BJ (cell line): ENCODE data around the gene ATCAY. TPM values are rescaled to one million over a fixed set of nuclear protein-coding genes. Genes with fewer than 3 reads are reported as not detected.

ENCODE experiments used
- CTCF ChIA-PET: fragments of 350-600 bp; formaldehyde crosslinking; extraction: SDS; loops from one replicate; lab custom pipeline; 2021; ENCODE audit warnings: antibody characterized with exemption, inconsistent platforms; lab: Yijun Ruan, JAX
- POLR2A ChIA-PET: fragments of 300-600 bp; sonication (Branson Sonifier 250); formaldehyde crosslinking; extraction: SDS; loops from one replicate; lab custom pipeline; 2021; ENCODE audit warnings: antibody characterized with exemption; lab: Charles Lee
- DNase-seq: peaks from one replicate; pipeline ENCODE4 v3.0.0-alpha.2; 2011; ENCODE audit warnings: low read depth
- H3K27me3 ChIP-seq: 2 replicates; pipeline ENCODE4 v1.6.0; 2011; ENCODE audit warnings: low read length; ENCODE audit not compliant: control insufficient read depth, insufficient read depth
- H3K36me3 ChIP-seq: 2 replicates; pipeline ENCODE4 v1.5.1; 2011; ENCODE audit warnings: low read length; ENCODE audit not compliant: control insufficient read depth, insufficient read depth
- H3K4me3 ChIP-seq: 2 replicates; pipeline ENCODE4 v1.5.1; 2011; ENCODE audit warnings: low read depth, mild to moderate bottlenecking, control low read depth, low read length
- polyA minus RNA-seq: library from RNA; depleted of rRNA, polyadenylated mRNA; stranded (reverse); fragments of >200 nt; gene quantifications from 2 replicates; pipeline ENCODE4 v1.2.3, GENCODE V29; 2011; rRNA and poly(A)+ RNA removed
- polyA plus RNA-seq: library from polyadenylated mRNA; depleted of rRNA; stranded (reverse); fragments of >200 nt; gene quantifications from 2 replicates; pipeline ENCODE4 v1.2.3, GENCODE V29; 2011; rRNA removed
- TF ChIP-seq, protein P1 (sequence below): IDR thresholded peaks from 2 replicates; pipeline ENCODE4 v1.5.1; 2011; ENCODE audit warnings: low read depth, mild to moderate bottlenecking, control low read depth, inconsistent platforms, low read length, moderate library complexity; ENCODE audit not compliant: insufficient read depth

ATCAY gene, protein sequence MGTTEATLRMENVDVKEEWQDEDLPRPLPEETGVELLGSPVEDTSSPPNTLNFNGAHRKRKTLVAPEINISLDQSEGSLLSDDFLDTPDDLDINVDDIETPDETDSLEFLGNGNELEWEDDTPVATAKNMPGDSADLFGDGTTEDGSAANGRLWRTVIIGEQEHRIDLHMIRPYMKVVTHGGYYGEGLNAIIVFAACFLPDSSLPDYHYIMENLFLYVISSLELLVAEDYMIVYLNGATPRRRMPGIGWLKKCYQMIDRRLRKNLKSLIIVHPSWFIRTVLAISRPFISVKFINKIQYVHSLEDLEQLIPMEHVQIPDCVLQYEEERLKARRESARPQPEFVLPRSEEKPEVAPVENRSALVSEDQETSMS
- polyA plus RNA-seq (0.01 TPM in 1 of 2 replicates, not detected in the other), polyA minus RNA-seq (not detected in 2 replicates)

DNA sequence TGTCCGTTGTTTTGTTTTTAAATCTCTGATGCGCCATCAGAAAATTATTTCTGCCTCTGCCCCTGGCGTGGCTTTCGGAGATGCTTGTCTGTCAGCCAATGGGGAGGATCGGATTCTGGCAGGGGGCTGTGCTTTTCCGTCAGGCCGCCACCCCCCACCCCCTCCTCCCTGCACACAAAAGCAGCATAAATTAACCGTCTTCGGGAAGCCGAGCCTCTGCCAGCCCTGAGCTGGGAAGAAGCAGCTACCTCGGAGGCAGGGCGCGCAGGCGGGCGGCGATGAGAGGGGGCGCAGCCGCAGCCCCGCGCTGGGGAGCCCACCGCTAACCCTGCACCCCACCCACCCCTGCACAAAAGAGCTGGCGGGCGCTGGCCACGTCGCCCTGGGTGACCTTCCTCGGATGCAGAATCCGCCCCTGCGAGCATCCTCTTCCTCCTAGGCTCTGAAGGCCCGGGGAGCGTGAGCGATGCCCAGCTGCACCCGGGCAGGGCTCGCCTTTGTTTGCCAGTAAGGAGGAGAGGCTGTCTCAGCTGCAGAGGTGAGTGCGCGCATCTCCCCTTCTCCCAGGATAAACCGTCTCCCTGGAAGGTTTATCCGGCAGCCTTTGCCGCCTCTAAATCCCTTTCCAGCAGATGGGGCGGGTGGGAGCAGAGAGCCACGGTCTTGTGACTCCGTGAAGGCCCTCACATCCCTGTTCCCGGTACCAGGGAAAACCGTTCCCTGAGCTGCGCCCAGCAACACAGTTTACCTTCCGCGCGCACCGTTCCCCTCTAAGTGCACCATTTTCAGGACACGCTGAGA, at the start of gene ATCAY:
Gene ATCAY, plus strand, starts transcription at position 215 of the 801 bp plus-strand sequence. CDS start 5,083 bp downstream, outside the sequence.
- TF ChIP-seq, protein P1, sequence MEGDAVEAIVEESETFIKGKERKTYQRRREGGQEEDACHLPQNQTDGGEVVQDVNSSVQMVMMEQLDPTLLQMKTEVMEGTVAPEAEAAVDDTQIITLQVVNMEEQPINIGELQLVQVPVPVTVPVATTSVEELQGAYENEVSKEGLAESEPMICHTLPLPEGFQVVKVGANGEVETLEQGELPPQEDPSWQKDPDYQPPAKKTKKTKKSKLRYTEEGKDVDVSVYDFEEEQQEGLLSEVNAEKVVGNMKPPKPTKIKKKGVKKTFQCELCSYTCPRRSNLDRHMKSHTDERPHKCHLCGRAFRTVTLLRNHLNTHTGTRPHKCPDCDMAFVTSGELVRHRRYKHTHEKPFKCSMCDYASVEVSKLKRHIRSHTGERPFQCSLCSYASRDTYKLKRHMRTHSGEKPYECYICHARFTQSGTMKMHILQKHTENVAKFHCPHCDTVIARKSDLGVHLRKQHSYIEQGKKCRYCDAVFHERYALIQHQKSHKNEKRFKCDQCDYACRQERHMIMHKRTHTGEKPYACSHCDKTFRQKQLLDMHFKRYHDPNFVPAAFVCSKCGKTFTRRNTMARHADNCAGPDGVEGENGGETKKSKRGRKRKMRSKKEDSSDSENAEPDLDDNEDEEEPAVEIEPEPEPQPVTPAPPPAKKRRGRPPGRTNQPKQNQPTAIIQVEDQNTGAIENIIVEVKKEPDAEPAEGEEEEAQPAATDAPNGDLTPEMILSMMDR: no peak
- CTCF ChIA-PET: no interaction called here
- peaks cover 15% of the 10 kb centered on the region for H3K27me3 ChIP-seq
- POLR2A ChIA-PET: no interaction called here
- H3K4me3 ChIP-seq: no peak within 1 kb of the TSS
- no peak for DNase-seq
- no peaks in the 10 kb centered on the region for H3K36me3 ChIP-seq

DNA sequence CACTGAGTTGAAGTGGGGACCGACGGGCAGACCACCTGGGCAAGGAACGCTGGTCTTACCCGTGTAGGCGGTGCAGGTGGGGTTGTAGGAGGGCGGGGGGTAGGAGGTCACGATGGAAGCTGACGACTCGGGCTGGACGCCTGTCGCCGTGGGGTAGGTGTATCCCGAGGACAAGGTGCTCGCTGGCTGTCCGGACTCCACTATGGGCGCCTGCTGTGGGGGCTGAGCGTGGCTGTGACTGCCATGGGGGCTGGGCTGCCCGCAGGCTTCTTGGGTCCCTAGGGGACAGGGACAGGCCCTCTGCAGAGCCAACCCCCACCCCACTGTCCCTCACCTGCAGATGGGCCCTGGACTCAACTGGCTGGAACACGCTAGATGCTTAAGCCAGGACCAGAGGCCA, 48.9 kb upstream of the ATCAY start:
- CTCF ChIA-PET: interaction anchor here (1.0 to 3.4 kb wide), 2 partner anchors 9 to 21 kb away, joined by 3 to 22 read pairs; no protein-coding TSS in a partner anchor
- H3K27me3 ChIP-seq: no peaks in the 10 kb centered on the region

DNA sequence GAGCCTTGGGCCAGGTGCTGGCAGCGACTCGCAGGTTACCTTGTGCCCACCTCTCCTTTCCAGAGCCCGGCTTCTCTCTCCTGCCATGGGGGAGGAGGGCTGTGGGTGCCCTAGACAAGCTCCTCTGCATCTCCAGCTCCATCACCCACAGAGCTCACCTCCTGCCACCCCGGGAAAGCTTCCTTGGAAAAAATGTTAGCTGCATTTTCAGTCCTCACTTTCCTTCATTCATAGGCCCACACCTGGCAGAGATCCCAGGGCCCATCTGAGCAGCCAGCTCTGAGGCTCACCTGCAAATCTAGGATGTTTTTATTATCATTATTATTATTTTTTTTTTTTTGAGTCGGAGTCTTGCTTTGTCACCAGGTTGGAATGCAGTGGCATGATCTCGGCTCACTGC, 48.5 kb upstream of the ATCAY start:
- TF ChIP-seq, protein P1: no peak
- DNase-seq: no peak
- Histone ChIP-seq H3K36me3 (no peaks in the 10 kb centered on the region), H3K4me3 (no peak overlapping the region), H3K27me3 (no peaks in the 10 kb centered on the region)
- ChIA-PET CTCF (interaction anchor here (1.0 to 3.4 kb wide), 2 partner anchors 10 to 21 kb away, joined by 3 to 22 read pairs; no protein-coding TSS in a partner anchor), POLR2A (no interaction called here)

More for the DNA sequence above, 48.9 kb upstream of the ATCAY start:
- POLR2A ChIA-PET: no interaction called here
- H3K36me3 ChIP-seq: no peaks in the 10 kb centered on the region
- no peak for DNase-seq
- TF ChIP-seq, protein P1: no peak
- H3K4me3 ChIP-seq: no peak overlapping the region

DNA sequence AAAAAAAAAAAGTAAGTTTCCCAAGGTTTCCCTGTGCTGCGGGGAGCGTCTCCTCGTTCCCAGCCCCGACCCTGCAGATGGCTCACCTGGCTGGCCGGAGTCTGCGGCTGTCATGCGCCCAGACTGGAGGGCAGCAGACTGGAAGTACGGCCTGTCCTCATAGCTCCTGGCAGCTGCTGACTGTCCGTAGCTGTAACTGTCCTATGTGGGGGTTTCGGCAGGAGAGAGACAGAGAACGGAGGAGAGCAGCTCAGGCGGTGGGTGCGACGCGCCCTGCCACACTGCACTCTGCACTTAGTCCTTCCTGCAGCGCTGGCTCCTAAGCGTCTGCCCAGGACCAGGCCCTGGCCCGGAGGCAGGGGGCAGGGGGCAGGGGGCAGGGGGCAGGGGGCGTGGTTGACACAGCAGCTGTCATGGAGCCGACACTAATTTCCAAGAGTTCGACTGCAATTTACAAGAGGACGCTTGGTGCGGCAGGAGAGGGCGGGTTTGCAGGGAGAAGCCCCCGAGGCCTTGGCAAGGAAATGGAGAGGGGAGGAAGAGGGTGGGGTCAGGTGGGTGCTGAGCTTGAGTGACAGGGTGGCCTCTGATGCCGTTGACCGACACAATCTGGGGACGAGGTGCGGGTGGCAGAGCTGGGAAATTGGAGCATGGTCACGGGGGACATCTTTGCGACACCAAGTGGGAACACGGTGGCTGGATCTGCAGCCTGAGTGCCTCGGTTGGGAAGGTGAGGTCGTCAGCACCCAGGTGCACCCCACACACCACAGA, 46.7 kb upstream of the ATCAY start:
- Histone ChIP-seq H3K36me3 (no peaks in the 10 kb centered on the region), H3K4me3 (no peak overlapping the region), H3K27me3 (no peaks in the 10 kb centered on the region; the same call in none of the 2 replicates)
- TF ChIP-seq, protein P1: no peak
- ChIA-PET CTCF (interaction anchor here (0.8 kb wide), 1 partner anchor 12 kb away, joined by 3 read pairs; no protein-coding TSS in a partner anchor), POLR2A (no interaction called here)
- DNase-seq: no peak
